HG03060 (cell line): ENCODE measurements around the gene PAK1.

Experiments used
- ATAC-seq: cut with Tn5 transposase; IDR thresholded peaks from one replicate; pipeline ENCODE4 v1.9.1; 2021; ENCODE audit warnings: low read depth, moderate number of reproducible peaks; ENCODE audit not compliant: unreplicated experiment

Gene PAK1

DNA sequence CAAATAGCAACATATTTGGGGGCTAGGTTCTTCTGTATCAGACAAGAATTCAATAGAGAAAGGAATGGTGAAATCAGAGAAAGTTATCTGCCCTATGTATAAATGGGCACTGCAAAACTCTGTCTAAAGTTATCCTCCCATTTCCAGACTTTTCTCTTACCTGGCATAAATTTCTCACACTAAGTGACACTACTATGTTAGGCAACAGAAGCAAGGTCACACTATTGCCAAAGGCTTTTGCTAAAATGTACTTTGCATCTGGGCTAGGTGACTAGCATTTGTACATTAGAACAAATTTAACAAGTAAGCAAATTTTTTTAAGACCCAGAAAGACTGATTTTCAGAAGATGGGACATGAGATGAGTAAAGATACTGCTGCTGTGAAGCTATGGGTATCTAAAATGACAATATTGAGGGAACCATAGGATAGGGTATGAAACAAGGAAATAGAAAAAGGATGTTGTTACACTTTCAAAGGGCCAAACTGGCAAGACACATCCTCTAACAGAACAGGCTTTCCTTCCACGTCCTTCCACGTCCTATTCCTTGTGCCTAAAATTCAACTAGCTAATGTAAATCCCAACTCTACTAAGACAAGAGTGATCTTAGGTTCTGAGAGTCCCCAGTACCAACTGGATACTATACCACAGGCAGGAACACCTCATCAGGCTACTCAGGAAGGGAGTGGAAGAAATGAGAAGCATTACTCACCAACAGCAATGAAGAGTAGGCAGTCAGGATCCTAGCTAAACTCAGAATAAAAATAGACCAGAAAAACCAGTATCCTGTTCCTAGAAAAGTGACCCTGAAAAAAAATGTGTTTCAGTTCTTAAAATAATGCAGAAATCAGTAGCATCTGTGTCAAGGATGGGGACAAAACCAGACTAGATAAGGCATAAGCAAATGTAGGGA is 195.0 kb downstream of the PAK1 start:
- ATAC-seq, result no peak

DNA sequence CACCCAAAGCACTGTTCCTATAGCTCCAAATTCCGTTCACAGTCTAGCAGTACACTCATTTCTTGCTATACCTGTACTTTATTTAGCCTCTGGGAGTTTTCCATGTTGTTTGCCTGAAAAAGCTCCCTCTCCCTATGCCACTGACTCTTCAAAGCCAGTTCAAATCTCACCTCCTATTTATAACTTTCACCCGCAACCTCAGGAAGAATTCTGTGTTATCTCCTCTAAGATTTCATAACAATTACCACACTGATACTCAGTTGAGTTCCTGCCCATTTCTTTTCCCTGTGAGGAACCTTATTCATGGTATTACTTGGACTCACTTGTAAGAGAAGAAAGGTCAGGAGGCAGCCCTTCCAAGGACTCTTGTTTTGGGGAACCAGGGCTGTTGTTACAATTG is 197.6 kb downstream of the PAK1 start:
- ATAC-seq, result no peak
